GM18508 (cell line): Measurements from ENCODE around the gene CWC27.

Experiments
- ATAC-seq: cut with Tn5 transposase; IDR thresholded peaks from one replicate; pipeline ENCODE4 v1.9.1; 2021; ENCODE audit warnings: moderate number of reproducible peaks; ENCODE audit not compliant: insufficient read depth, unreplicated experiment

The CWC27 gene

GRCh38 chr5:65059681-65060598, 291.2 kb downstream of the CWC27 start:
- peak; percentile 34 for ATAC-seq

GRCh38 chr5:65061250-65061973, 292.7 kb downstream of the CWC27 start:
- peak; percentile 38 for ATAC-seq

GRCh38 chr5:65061974-65062353, 293.2 kb downstream of the CWC27 start:
- no peak for ATAC-seq

GRCh38 chr5:65062469-65063083, 293.8 kb downstream of the CWC27 start:
- no peak for ATAC-seq

- ATAC-seq: no peak
These were observed 296.3 kb downstream of the CWC27 start for GRCh38 chr5:65065001-65065511.

GRCh38 chr5:65066387-65067146, 297.8 kb downstream of the CWC27 start:
- ATAC-seq: peak; percentile 68

GRCh38 chr5:65067147-65067506, 298.4 kb downstream of the CWC27 start:
- no peak for ATAC-seq
